Keratinocyte (primary cell): ENCODE results near the gene ZNF433. TPM values are rescaled to one million over a fixed set of nuclear protein-coding genes. Genes with fewer than 3 reads are reported as not detected.

ENCODE experiments used
- DNase-seq: peaks from one replicate; pipeline ENCODE4 v3.0.0-alpha.2; 2011; ENCODE audit warnings: low read depth, missing footprints, low spot score
- FAIRE-seq: peaks from 2 replicates; lab custom pipeline; 2011; peaks lifted over from hg19 to GRCh38; lab: Jason Lieb, UNC
- H2AFZ ChIP-seq: 2 replicates; pipeline ENCODE4 v1.6.0; 2012; ENCODE audit warnings: low read length, control low read depth, inconsistent platforms; ENCODE audit not compliant: control insufficient read depth
- H3K27ac ChIP-seq: 2 replicates; pipeline ENCODE4 v1.5.1; 2011; ENCODE audit warnings: low read length; ENCODE audit not compliant: control insufficient read depth, insufficient read depth
- H3K27me3 ChIP-seq: 3 replicates; pipeline ENCODE4 v1.6.0; 2011; ENCODE audit warnings: low read length; ENCODE audit not compliant: control insufficient read depth, insufficient read depth; ENCODE audit errors: extremely low read depth
- H3K36me3 ChIP-seq, 2 experiments: 2 replicates in 1 of 2; 3 replicates in 1 of 2; pipeline ENCODE4 v1.5.1; 2011; ENCODE audit warnings: low read length in 2 of 2, mild to moderate bottlenecking in 1 of 2; ENCODE audit not compliant: control insufficient read depth in 2 of 2, insufficient read depth in 2 of 2; ENCODE audit errors: extremely low read depth in 1 of 2
- H3K4me1 ChIP-seq: 3 replicates; pipeline ENCODE4 v1.5.1; 2011; ENCODE audit warnings: low read length; ENCODE audit not compliant: control insufficient read depth, insufficient read depth; ENCODE audit errors: extremely low read depth
- H3K4me2 ChIP-seq: 3 replicates; pipeline ENCODE4 v1.6.0; 2011; ENCODE audit warnings: low read depth, low read length; ENCODE audit not compliant: control insufficient read depth, insufficient read depth; ENCODE audit errors: extremely low read depth
- H3K4me3 ChIP-seq, 3 experiments: fragments of 200-600 bp in 1 of 3; sonication (generic) in 1 of 3; 2 replicates in 2 of 3; 3 replicates in 1 of 3; pipeline ENCODE4 v1.5.1; 2011 to 2016; ENCODE audit warnings: low read length in 3 of 3, mild to moderate bottlenecking in 3 of 3, control low read depth in 2 of 3, inconsistent platforms in 1 of 3, low read depth in 1 of 3, mixed read lengths in 1 of 3, mixed run types in 1 of 3, moderate library complexity in 1 of 3; ENCODE audit not compliant: control insufficient read depth in 2 of 3, insufficient read depth in 2 of 3; ENCODE audit errors: extremely low read depth in 1 of 3
- H3K79me2 ChIP-seq: 2 replicates; pipeline ENCODE4 v1.6.0; 2012; ENCODE audit warnings: low read length; ENCODE audit not compliant: control insufficient read depth, insufficient read depth
- H3K9ac ChIP-seq: 3 replicates; pipeline ENCODE4 v1.6.0; 2011; ENCODE audit warnings: low read length; ENCODE audit not compliant: control insufficient read depth, insufficient read depth; ENCODE audit errors: extremely low read depth
- H3K9me1 ChIP-seq: 3 replicates; pipeline ENCODE4 v1.6.0; 2011; ENCODE audit warnings: low read length; ENCODE audit not compliant: control insufficient read depth, insufficient read depth; ENCODE audit errors: extremely low read depth
- H3K9me3 ChIP-seq: 2 replicates; pipeline ENCODE4 v1.5.1; 2012; ENCODE audit warnings: low read depth, low read length; ENCODE audit not compliant: control insufficient read depth
- H4K20me1 ChIP-seq: 3 replicates; pipeline ENCODE4 v1.6.0; 2011; ENCODE audit warnings: low read length; ENCODE audit not compliant: control insufficient read depth, insufficient read depth; ENCODE audit errors: extremely low read depth
- CTCF ChIP-seq, 3 experiments: IDR thresholded peaks in 1 of 3; conservative IDR thresholded peaks in 1 of 3; optimal IDR thresholded peaks in 1 of 3; 2 replicates in 2 of 3; 3 replicates in 1 of 3; pipeline versions ENCODE3 to v1.5.1; 2011; ENCODE audit warnings: low read length in 3 of 3, mild to moderate bottlenecking in 3 of 3, moderate library complexity in 2 of 3, control low read depth in 1 of 3, inconsistent platforms in 1 of 3; ENCODE audit not compliant: insufficient read depth in 2 of 3; ENCODE audit errors: extremely low read depth in 1 of 3
- EZH2 ChIP-seq: IDR thresholded peaks from one replicate; pipeline ENCODE4 v1.6.1; 2012; ENCODE audit warnings: inconsistent platforms, mild to moderate bottlenecking, low read length, moderate library complexity
- dilution Hi-C: fragments of 300-500 bp; cut with MboI; formaldehyde crosslinking; loops from one replicate; pipeline ENCODE4 v1.7.0; 2020; ENCODE audit warnings: low sequenced_read_pairs; ENCODE audit not compliant: extremely low pct_ligation_motif_present
- polyA plus RNA-seq, 5 experiments: library from polyadenylated mRNA; depleted of rRNA in 3 of 5; stranded (reverse) in 3 of 5; stranded (forward) in 1 of 5; unstranded in 1 of 5; fragments of >200 nt; gene quantifications; 1 replicate in 1 of 5; 2 replicates in 3 of 5; 3 replicates in 1 of 5; pipeline versions ENCODE4 v1.2.1 to v1.2.3, GENCODE V29; 2011 to 2012; ENCODE audit warnings: missing spikeins in 2 of 5, low read depth in 1 of 5, low replicate concordance in 1 of 5

Gene ZNF433
- polyA plus RNA-seq, 1 donor (not counting 4 experiments of a cell fraction or from before 2014, with no cell fraction given) = 4.7 TPM

GRCh38 chr19:11979527-11979926 lies 56.0 kb downstream of the ZNF433 start:
- FAIRE-seq (no peak), DNase-seq (no peak)
- Histone ChIP-seq H2AFZ (no peak overlapping the region), H3K27ac (no peak overlapping the region), H3K4me2 (no peak overlapping the region), H3K36me3 (peaks cover 0 to 3% of the 10 kb centered on the region in 2 experiments), H3K9me1 (no peaks in the 10 kb centered on the region), H3K4me3 (no peak overlapping the region), H3K9ac (no peak overlapping the region), H3K4me1 (peaks cover 5% of the 10 kb centered on the region), H4K20me1 (no peaks in the 10 kb centered on the region), H3K9me3 (peaks cover 32% of the 10 kb centered on the region), H3K79me2 (no peaks in the 10 kb centered on the region), H3K27me3 (no peaks in the 10 kb centered on the region)
- dilution Hi-C loops = no loop called here
- TF ChIP-seq EZH2 (no peak), CTCF (optimal IDR thresholded peaks at IDR 0.05 in 1 of 3, IDR thresholded peaks at IDR 0.05 in 1 of 3, conservative IDR thresholded peaks at IDR 0.05 in 1 of 3; ENCODE audit: extremely low read depth in 1 of 3, insufficient read depth in 2 of 3, low read length in 3 of 3) (no peak)

- no peak for TF ChIP-seq EZH2
- TF ChIP-seq CTCF (optimal IDR thresholded peaks at IDR 0.05 in 1 of 3, IDR thresholded peaks at IDR 0.05 in 1 of 3, conservative IDR thresholded peaks at IDR 0.05 in 1 of 3; ENCODE audit: extremely low read depth in 1 of 3, insufficient read depth in 2 of 3, low read length in 3 of 3) = no peak
- Histone ChIP-seq H3K4me1 (peaks cover 5% of the 10 kb centered on the region), H3K9me3 (peaks cover 30% of the 10 kb centered on the region), H3K4me3 (no peak overlapping the region), H4K20me1 (no peaks in the 10 kb centered on the region), H3K9me1 (no peaks in the 10 kb centered on the region), H3K27me3 (no peaks in the 10 kb centered on the region), H3K36me3 (peaks cover 0 to 3% of the 10 kb centered on the region in 2 experiments), H3K79me2 (no peaks in the 10 kb centered on the region), H3K4me2 (no peak overlapping the region), H3K9ac (no peak overlapping the region), H2AFZ (no peak overlapping the region), H3K27ac (no peak overlapping the region)
- dilution Hi-C loops = no loop called here
- FAIRE-seq (no peak), DNase-seq (no peak)
Observed at GRCh38 chr19:11978492-11979100, 56.9 kb downstream of the ZNF433 start.
